HepG2 (cell line): ENCODE measurements around the gene HMMR. TPM values are rescaled to one million over a fixed set of nuclear protein-coding genes. Genes with fewer than 3 reads are reported as not detected.
A peak's percentile ranks its signal among the peaks of the same experiment; 100 is the strongest.

Experiments
- ESRRA ChIP-seq: sonication (generic); formaldehyde crosslinking; IDR thresholded peaks from 2 replicates; pipeline ENCODE4 v1.5.1; 2020; ENCODE audit warnings: mild to moderate bottlenecking, low read depth, missing genetic modification reagents
- KLF15 ChIP-seq: sonication (generic); formaldehyde crosslinking; IDR thresholded peaks from 2 replicates; pipeline ENCODE4 v1.8.1; 2023; ENCODE audit warnings: borderline replicate concordance, mild to moderate bottlenecking, inconsistent platforms, missing genetic modification reagents, mixed read lengths
- MAFF ChIP-seq: IDR thresholded peaks from 2 replicates; pipeline ENCODE4 v1.6.1; 2011; ENCODE audit warnings: low read depth, low read length, improper control_type of control experiment
- MAFK ChIP-seq, 2 experiments: IDR thresholded peaks in 1 of 2; conservative IDR thresholded peaks in 1 of 2; 2 replicates each; pipeline ENCODE4 v1.6.1; 2011; ENCODE audit warnings: improper control_type of control experiment in 2 of 2, low read length in 2 of 2
- MEIS2 ChIP-seq: sonication (generic); formaldehyde crosslinking; IDR thresholded peaks from 2 replicates; pipeline ENCODE4 v1.9.0; 2021; ENCODE audit warnings: mild to moderate bottlenecking, missing genetic modification reagents
- RCOR2 ChIP-seq: IDR thresholded peaks from 2 replicates; pipeline ENCODE4 v1.6.1; 2016; ENCODE audit warnings: missing biosample characterization, missing genetic modification reagents
- YEATS4 ChIP-seq: sonication (generic); formaldehyde crosslinking; IDR thresholded peaks from 2 replicates; pipeline ENCODE4 v1.4.0; 2020; ENCODE audit warnings: missing genetic modification reagents, borderline replicate concordance
- ZFP41 ChIP-seq: sonication (generic); formaldehyde crosslinking; IDR thresholded peaks from 2 replicates; pipeline ENCODE4 v1.4.0; 2020; ENCODE audit warnings: mild to moderate bottlenecking, missing genetic modification reagents, borderline replicate concordance
- ZFY ChIP-seq: sonication (generic); formaldehyde crosslinking; IDR thresholded peaks from 2 replicates; pipeline ENCODE4 v1.4.0; 2020; ENCODE audit warnings: missing genetic modification reagents
- ZNF3 ChIP-seq: IDR thresholded peaks from 2 replicates; pipeline ENCODE4 v1.7.0; 2017; ENCODE audit warnings: inconsistent platforms
- ZNF33A ChIP-seq: sonication (generic); formaldehyde crosslinking; IDR thresholded peaks from 2 replicates; pipeline ENCODE4 v1.5.1; 2020; ENCODE audit warnings: missing genetic modification reagents, mild to moderate bottlenecking, moderate library complexity, borderline replicate concordance
- polyA plus RNA-seq, 8 experiments: library from polyadenylated mRNA; depleted of rRNA in 3 of 8; stranded (reverse) in 7 of 8; unstranded in 1 of 8; fragments of >200 nt; fragmentation: Illumina TruSeq in 4 of 8; extraction: Trizol in 4 of 8; gene quantifications; 2 replicates each; pipeline versions ENCODE4 v1.2.1 to v1.2.3, GENCODE V29; 2011 to 2016; ENCODE audit warnings: low read depth in 4 of 8, missing spikeins in 1 of 8, mixed read lengths in 1 of 8; ENCODE audit not compliant: insufficient read depth in 1 of 8
- total RNA-seq, 5 experiments: library from RNA; depleted of rRNA; stranded (reverse); fragments of >200 nt; fragmentation: Illumina TruSeq; extraction: Trizol; gene quantifications; 2 replicates each; pipeline ENCODE4 v1.2.3, GENCODE V29; 2016; ENCODE audit warnings: low read depth in 1 of 5
- TF ChIP-seq, protein P1 (sequence below): sonication (generic); formaldehyde crosslinking; IDR thresholded peaks from 2 replicates; pipeline ENCODE4 v1.5.1; 2020; ENCODE audit warnings: mild to moderate bottlenecking, missing genetic modification reagents, borderline replicate concordance
- TF ChIP-seq, protein P2 (sequence below), 2 experiments: IDR thresholded peaks; 2 replicates each; pipeline ENCODE4 v1.6.1; 2011 to 2012; ENCODE audit warnings: low read length in 2 of 2, borderline replicate concordance in 1 of 2, low read depth in 1 of 2, mild to moderate bottlenecking in 1 of 2, moderate library complexity in 1 of 2
- TF ChIP-seq, protein P3 (sequence below): sonication (generic); formaldehyde crosslinking; IDR thresholded peaks from 2 replicates; pipeline ENCODE4 v1.4.0; 2020; ENCODE audit warnings: missing genetic modification reagents

The HMMR gene
- total and polyA plus RNA-seq, 2 of the 13 experiments (the other 11 are each of a cell fraction or from before 2014, with no cell fraction given): 8.5 to 48.3 TPM

DNA sequence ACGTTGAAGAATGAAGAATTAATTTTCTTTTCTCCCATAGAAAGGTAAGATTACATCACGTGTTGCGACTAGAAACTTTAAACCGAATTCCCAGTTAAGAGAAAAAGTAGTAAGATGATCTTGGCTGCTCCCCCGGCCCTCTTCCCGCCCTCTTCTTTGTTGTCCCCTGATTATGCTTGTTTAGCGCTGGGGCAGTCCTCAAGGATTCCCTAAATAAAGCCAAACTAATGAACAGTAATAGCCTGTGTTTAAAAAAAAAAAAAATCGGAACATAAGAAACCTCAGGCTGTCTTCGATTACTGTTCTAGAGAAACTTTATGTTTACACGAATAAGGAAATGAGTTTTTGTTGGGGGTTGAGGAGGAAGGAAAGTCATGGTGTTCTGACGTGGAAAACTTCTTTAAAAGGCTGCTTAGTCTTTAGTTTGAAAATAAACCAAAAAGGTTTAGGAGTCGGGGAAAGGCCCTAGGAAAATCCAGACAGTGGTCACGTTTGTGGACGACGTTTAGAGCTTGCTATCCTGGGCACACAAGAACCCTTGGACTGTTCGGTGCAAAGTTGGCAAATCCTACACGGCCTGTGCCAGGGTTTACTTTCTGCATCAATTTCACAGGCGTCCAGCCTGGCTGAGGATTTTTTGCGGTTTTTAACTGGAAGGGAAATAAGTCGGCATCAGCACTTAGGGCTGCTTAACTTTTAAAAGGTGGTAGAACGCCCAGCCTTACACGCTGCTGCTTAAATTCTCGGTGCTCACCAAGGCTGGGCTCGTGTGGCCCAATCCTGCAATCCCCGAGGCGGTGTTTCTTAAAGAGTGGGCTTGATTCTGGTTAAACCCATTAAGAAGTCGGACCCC lies 43.9 kb downstream of the HMMR start (continued):
- TF ChIP-seq, protein P1, sequence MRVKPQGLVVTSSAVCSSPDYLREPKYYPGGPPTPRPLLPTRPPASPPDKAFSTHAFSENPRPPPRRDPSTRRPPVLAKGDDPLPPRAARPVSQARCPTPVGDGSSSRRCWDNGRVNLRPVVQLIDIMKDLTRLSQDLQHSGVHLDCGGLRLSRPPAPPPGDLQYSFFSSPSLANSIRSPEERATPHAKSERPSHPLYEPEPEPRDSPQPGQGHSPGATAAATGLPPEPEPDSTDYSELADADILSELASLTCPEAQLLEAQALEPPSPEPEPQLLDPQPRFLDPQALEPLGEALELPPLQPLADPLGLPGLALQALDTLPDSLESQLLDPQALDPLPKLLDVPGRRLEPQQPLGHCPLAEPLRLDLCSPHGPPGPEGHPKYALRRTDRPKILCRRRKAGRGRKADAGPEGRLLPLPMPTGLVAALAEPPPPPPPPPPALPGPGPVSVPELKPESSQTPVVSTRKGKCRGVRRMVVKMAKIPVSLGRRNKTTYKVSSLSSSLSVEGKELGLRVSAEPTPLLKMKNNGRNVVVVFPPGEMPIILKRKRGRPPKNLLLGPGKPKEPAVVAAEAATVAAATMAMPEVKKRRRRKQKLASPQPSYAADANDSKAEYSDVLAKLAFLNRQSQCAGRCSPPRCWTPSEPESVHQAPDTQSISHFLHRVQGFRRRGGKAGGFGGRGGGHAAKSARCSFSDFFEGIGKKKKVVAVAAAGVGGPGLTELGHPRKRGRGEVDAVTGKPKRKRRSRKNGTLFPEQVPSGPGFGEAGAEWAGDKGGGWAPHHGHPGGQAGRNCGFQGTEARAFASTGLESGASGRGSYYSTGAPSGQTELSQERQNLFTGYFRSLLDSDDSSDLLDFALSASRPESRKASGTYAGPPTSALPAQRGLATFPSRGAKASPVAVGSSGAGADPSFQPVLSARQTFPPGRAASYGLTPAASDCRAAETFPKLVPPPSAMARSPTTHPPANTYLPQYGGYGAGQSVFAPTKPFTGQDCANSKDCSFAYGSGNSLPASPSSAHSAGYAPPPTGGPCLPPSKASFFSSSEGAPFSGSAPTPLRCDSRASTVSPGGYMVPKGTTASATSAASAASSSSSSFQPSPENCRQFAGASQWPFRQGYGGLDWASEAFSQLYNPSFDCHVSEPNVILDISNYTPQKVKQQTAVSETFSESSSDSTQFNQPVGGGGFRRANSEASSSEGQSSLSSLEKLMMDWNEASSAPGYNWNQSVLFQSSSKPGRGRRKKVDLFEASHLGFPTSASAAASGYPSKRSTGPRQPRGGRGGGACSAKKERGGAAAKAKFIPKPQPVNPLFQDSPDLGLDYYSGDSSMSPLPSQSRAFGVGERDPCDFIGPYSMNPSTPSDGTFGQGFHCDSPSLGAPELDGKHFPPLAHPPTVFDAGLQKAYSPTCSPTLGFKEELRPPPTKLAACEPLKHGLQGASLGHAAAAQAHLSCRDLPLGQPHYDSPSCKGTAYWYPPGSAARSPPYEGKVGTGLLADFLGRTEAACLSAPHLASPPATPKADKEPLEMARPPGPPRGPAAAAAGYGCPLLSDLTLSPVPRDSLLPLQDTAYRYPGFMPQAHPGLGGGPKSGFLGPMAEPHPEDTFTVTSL (CRISPR knock-in tag): peak; percentile 19; the same call in 1 of the 2 replicates
- no peak for TF ChIP-seq RCOR2 (CRISPR knock-in tag)
- TF ChIP-seq MAFF: peak; percentile 20; the same call in 1 of the 2 replicates
- TF ChIP-seq, protein P2, sequence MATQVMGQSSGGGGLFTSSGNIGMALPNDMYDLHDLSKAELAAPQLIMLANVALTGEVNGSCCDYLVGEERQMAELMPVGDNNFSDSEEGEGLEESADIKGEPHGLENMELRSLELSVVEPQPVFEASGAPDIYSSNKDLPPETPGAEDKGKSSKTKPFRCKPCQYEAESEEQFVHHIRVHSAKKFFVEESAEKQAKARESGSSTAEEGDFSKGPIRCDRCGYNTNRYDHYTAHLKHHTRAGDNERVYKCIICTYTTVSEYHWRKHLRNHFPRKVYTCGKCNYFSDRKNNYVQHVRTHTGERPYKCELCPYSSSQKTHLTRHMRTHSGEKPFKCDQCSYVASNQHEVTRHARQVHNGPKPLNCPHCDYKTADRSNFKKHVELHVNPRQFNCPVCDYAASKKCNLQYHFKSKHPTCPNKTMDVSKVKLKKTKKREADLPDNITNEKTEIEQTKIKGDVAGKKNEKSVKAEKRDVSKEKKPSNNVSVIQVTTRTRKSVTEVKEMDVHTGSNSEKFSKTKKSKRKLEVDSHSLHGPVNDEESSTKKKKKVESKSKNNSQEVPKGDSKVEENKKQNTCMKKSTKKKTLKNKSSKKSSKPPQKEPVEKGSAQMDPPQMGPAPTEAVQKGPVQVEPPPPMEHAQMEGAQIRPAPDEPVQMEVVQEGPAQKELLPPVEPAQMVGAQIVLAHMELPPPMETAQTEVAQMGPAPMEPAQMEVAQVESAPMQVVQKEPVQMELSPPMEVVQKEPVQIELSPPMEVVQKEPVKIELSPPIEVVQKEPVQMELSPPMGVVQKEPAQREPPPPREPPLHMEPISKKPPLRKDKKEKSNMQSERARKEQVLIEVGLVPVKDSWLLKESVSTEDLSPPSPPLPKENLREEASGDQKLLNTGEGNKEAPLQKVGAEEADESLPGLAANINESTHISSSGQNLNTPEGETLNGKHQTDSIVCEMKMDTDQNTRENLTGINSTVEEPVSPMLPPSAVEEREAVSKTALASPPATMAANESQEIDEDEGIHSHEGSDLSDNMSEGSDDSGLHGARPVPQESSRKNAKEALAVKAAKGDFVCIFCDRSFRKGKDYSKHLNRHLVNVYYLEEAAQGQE (IDR thresholded peaks at IDR 0.05; ENCODE audit: borderline replicate concordance in 1 of 2, low read depth in 1 of 2, low read length in 2 of 2): 0 out of 4 replicates have a peak, but pooled peaks of 1 of the 2 experiments have one; percentile 6
- TF ChIP-seq KLF15: no peak
- TF ChIP-seq ZNF3 (CRISPR knock-in tag): no peak
- TF ChIP-seq, protein P3, sequence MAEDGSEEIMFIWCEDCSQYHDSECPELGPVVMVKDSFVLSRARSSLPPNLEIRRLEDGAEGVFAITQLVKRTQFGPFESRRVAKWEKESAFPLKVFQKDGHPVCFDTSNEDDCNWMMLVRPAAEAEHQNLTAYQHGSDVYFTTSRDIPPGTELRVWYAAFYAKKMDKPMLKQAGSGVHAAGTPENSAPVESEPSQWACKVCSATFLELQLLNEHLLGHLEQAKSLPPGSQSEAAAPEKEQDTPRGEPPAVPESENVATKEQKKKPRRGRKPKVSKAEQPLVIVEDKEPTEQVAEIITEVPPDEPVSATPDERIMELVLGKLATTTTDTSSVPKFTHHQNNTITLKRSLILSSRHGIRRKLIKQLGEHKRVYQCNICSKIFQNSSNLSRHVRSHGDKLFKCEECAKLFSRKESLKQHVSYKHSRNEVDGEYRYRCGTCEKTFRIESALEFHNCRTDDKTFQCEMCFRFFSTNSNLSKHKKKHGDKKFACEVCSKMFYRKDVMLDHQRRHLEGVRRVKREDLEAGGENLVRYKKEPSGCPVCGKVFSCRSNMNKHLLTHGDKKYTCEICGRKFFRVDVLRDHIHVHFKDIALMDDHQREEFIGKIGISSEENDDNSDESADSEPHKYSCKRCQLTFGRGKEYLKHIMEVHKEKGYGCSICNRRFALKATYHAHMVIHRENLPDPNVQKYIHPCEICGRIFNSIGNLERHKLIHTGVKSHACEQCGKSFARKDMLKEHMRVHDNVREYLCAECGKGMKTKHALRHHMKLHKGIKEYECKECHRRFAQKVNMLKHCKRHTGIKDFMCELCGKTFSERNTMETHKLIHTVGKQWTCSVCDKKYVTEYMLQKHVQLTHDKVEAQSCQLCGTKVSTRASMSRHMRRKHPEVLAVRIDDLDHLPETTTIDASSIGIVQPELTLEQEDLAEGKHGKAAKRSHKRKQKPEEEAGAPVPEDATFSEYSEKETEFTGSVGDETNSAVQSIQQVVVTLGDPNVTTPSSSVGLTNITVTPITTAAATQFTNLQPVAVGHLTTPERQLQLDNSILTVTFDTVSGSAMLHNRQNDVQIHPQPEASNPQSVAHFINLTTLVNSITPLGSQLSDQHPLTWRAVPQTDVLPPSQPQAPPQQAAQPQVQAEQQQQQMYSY (CRISPR knock-in tag): peak; percentile 91
- TF ChIP-seq MEIS2 (CRISPR knock-in tag): no peak
- TF ChIP-seq MAFK (conservative IDR thresholded peaks at IDR 0.05 in 1 of 2, IDR thresholded peaks at IDR 0.05 in 1 of 2; ENCODE audit: low read length in 2 of 2): peak; percentile 35 to 47; a peak in 2 of 4 replicates
- peak; percentile 28; the same call in 1 of the 2 replicates for TF ChIP-seq ZFY (CRISPR knock-in tag)
- TF ChIP-seq YEATS4: peak; percentile 17; the same call in 1 of the 2 replicates
- TF ChIP-seq ZNF33A (CRISPR knock-in tag): 0 out of 2 replicates have a peak, but pooled peaks have one; percentile 48
- no peak for TF ChIP-seq ESRRA (CRISPR knock-in tag)
- TF ChIP-seq ZFP41: no peak
